Body of pancreas (tissue), 4 donors: ENCODE results near the gene ADGRA1.

Experiments
- POLR2A ChIP-seq, 3 donors: fragments of 450-650 bp; IDR thresholded peaks; one replicate each; pipeline ENCODE4 v1.6.1; 2016; ENCODE audit warnings: antibody characterized with exemption in 3 of 3, mild to moderate bottlenecking in 2 of 3
- TF ChIP-seq, protein P1 (sequence below), 7 experiments: fragments of 450-650 bp in 4 of 7; fragments of 200-600 bp in 3 of 7; sonication (generic) in 3 of 7; IDR thresholded peaks; one replicate each; pipeline ENCODE4 v1.5.1; 2016 to 2019; ENCODE audit warnings: antibody characterized with exemption in 7 of 7

DNA sequence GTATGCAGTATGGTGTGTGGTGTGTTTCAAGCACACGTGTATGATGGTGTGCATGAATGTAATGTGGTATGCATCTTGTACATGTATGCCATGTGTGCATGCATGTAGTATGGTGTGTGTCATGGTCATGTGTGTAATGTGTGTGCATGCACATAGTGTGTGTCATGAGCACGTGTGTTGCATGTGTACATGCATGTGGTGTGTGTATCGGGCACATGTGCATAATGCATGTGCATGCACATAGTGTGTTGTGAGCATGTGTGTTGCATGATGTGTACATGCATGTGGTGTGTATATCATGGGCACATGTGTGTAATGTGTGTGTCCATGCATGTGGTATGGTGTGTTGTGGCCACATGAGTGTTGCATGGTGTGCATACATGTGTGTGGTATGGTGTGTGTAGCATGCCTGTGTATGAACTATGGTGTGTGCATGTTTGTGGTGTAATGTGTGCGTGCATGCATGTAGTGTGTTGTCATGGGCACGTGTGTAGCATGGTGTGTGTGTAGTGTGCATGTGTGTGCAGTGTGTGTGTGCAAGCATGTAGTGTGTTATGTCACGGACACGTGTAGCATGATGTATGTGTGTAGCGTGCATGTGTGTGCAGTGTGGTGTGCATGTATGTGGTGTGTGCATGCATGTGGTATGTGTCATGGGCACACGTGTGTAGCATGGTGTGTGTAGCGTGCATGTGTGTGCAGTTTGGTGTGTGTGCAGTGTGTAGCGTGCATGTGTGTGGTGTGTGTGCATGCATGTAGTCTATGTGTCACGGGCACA, 89.8 kb downstream of the ADGRA1 start:
- TF ChIP-seq, protein P1, sequence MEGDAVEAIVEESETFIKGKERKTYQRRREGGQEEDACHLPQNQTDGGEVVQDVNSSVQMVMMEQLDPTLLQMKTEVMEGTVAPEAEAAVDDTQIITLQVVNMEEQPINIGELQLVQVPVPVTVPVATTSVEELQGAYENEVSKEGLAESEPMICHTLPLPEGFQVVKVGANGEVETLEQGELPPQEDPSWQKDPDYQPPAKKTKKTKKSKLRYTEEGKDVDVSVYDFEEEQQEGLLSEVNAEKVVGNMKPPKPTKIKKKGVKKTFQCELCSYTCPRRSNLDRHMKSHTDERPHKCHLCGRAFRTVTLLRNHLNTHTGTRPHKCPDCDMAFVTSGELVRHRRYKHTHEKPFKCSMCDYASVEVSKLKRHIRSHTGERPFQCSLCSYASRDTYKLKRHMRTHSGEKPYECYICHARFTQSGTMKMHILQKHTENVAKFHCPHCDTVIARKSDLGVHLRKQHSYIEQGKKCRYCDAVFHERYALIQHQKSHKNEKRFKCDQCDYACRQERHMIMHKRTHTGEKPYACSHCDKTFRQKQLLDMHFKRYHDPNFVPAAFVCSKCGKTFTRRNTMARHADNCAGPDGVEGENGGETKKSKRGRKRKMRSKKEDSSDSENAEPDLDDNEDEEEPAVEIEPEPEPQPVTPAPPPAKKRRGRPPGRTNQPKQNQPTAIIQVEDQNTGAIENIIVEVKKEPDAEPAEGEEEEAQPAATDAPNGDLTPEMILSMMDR (IDR thresholded peaks at IDR 0.05): no peak
- no peak for TF ChIP-seq POLR2A (IDR thresholded peaks at IDR 0.05)
